Body of pancreas (tissue), 4 donors: ENCODE measurements around the gene IQCF5.
"Not testable (repeated sequence)": the region's sequence is repeated elsewhere in the genome, so short reads cannot be mapped to it uniquely, and the experiment has no call there.

Source experiments
- CTCF ChIP-seq, 7 experiments: fragments of 450-650 bp in 4 of 7; fragments of 200-600 bp in 3 of 7; sonication (generic) in 3 of 7; IDR thresholded peaks; one replicate each; pipeline ENCODE4 v1.5.1; 2016 to 2019; ENCODE audit warnings: antibody characterized with exemption in 7 of 7
- POLR2A ChIP-seq, 3 donors: fragments of 450-650 bp; IDR thresholded peaks; one replicate each; pipeline ENCODE4 v1.6.1; 2016; ENCODE audit warnings: antibody characterized with exemption in 3 of 3, mild to moderate bottlenecking in 2 of 3

GRCh38 chr3:51868896-51869295 lies 6.5 kb downstream of the IQCF5 start:
- not testable (repeated sequence) for TF ChIP-seq POLR2A, CTCF (IDR thresholded peaks at IDR 0.05)
